ENCODE measurements around the gene CNTLN. TPM values are rescaled to one million over a fixed set of nuclear protein-coding genes. Genes with fewer than 3 reads are reported as not detected.

CNTLN gene
- total RNA-seq, 1 experiment from 2014 or later: 15.0 TPM

GRCh38 chr9:17130725-17131124 lies 4.1 kb upstream of the CNTLN start:
- TF ChIP-seq, protein P1, sequence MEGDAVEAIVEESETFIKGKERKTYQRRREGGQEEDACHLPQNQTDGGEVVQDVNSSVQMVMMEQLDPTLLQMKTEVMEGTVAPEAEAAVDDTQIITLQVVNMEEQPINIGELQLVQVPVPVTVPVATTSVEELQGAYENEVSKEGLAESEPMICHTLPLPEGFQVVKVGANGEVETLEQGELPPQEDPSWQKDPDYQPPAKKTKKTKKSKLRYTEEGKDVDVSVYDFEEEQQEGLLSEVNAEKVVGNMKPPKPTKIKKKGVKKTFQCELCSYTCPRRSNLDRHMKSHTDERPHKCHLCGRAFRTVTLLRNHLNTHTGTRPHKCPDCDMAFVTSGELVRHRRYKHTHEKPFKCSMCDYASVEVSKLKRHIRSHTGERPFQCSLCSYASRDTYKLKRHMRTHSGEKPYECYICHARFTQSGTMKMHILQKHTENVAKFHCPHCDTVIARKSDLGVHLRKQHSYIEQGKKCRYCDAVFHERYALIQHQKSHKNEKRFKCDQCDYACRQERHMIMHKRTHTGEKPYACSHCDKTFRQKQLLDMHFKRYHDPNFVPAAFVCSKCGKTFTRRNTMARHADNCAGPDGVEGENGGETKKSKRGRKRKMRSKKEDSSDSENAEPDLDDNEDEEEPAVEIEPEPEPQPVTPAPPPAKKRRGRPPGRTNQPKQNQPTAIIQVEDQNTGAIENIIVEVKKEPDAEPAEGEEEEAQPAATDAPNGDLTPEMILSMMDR (conservative IDR thresholded peaks at IDR 0.05): no peak
- H3K27me3 Mint-ChIP-seq (ENCODE audit: low read depth): peaks cover 13% of the 10 kb centered on the region
- peaks cover 18% of the 10 kb centered on the region in 2 experiments for H3K4me1 Mint-ChIP-seq

More at GRCh38 chr9:17130725-17131124, 4.1 kb upstream of the CNTLN start:
- Mint-ChIP-seq H3K36me3 (ENCODE audit: insufficient read depth in 1 of 3, low read depth in 3 of 3) (no peaks in the 10 kb centered on the region), H3K27ac (no peak overlapping the region), H3K9me3 (no peaks in the 10 kb centered on the region; a peak in 2 of 5 replicates), H3K4me3 (no peak overlapping the region)
- no peaks in the 10 kb centered on the region for H3K79me2 ChIP-seq (ENCODE audit: insufficient read depth, low read length)
- H2BK120ac ChIP-seq (ENCODE audit: low read depth, low read length, poor library complexity, severe bottlenecking): no peak overlapping the region
- no peak overlapping the region for H2BK12ac ChIP-seq (ENCODE audit: insufficient read length, low read depth, low read length)
- H4K5ac ChIP-seq (ENCODE audit: insufficient read length, low read depth, low read length): no peak overlapping the region
- H3K4me1 ChIP-seq (ENCODE audit: insufficient read depth, low read length): peaks cover 3% of the 10 kb centered on the region; the same call in 1 of the 2 replicates
- H3K23me2 ChIP-seq (ENCODE audit: insufficient read length, low read depth, low read length, poor library complexity, severe bottlenecking): peaks cover 7% of the 10 kb centered on the region
- WGBS (ENCODE audit: extremely low coverage, insufficient read length, low lambda C conversion rate): no CpG with 5 or more reads among the region's 2 CpGs
- no peaks in the 10 kb centered on the region for H3K9me3 ChIP-seq (ENCODE audit: control insufficient read depth, low read depth, low read length)
- H3K79me1 ChIP-seq (ENCODE audit: insufficient read depth, low read depth, low read length, poor library complexity, severe bottlenecking): no peaks in the 10 kb centered on the region
- H3K56ac ChIP-seq (ENCODE audit: insufficient read length, low read depth, low read length): no peak overlapping the region
- H3K9ac ChIP-seq (ENCODE audit: extremely low read depth, insufficient read length, low read length): no peak overlapping the region
- no peak overlapping the region for H2AFZ ChIP-seq (ENCODE audit: low read length)
- no peak overlapping the region for H2BK20ac ChIP-seq (ENCODE audit: low read depth, low read length, poor library complexity, severe bottlenecking)
- H3K4me2 ChIP-seq (ENCODE audit: insufficient read depth, insufficient read length, low read length): no peak overlapping the region
- no peak overlapping the region for H4K8ac ChIP-seq (replicated peaks; ENCODE audit: insufficient read length, low read depth, low read length)
- H3K4ac ChIP-seq (ENCODE audit: low read depth, low read length): no peak overlapping the region
- H4K20me1 ChIP-seq (ENCODE audit: control insufficient read depth, insufficient read depth, insufficient read length): no peaks in the 10 kb centered on the region
- no peak overlapping the region for H3K23ac ChIP-seq (ENCODE audit: insufficient read length, low read depth, low read length)
- H3K18ac ChIP-seq (ENCODE audit: insufficient read length, low read depth, low read length): no peak overlapping the region
- no peak overlapping the region for H2AK5ac ChIP-seq (ENCODE audit: insufficient read length, low read length)
- no peak overlapping the region for H3T11ph ChIP-seq (ENCODE audit: low read length)
- no peak overlapping the region for H3K14ac ChIP-seq (ENCODE audit: insufficient read depth, low read length)
- no peak overlapping the region for H2BK15ac ChIP-seq (ENCODE audit: low read depth, low read length)
- no peak overlapping the region for H3K27ac ChIP-seq (ENCODE audit: insufficient read length, low read depth, low read length)
- H3K27me3 ChIP-seq (ENCODE audit: insufficient read depth, low read length): peaks cover 4% of the 10 kb centered on the region; the same call in 1 of the 2 replicates
- no peak overlapping the region for H2BK5ac ChIP-seq (ENCODE audit: insufficient read length, low read length)
- DNase-seq: no peak
- no peak overlapping the region for H4K91ac ChIP-seq (ENCODE audit: insufficient read length, low read depth, low read length)
